Measurements from ENCODE around the gene P3H2.

P3H2 gene

GRCh38 chr3:189942948-189943347 is 177.7 kb downstream of the P3H2 start:
- TF ChIP-seq ZNF223 (tag by site-specific recombination; IDR thresholded peaks at IDR 0.05) (no peak), ZNF394 (tag by site-specific recombination; IDR thresholded peaks at IDR 0.05; ENCODE audit: borderline replicate concordance) (no peak), ZNF114 (tag by site-specific recombination; IDR thresholded peaks at IDR 0.05) (no peak), ZNF571 (tag by site-specific recombination; IDR thresholded peaks at IDR 0.05) (no peak), ZNF585B (tag by site-specific recombination; IDR thresholded peaks at IDR 0.05) (no peak), ZNF600 (tag by site-specific recombination; IDR thresholded peaks at IDR 0.05) (no peak), ZNF76 (tag by site-specific recombination; IDR thresholded peaks at IDR 0.05; ENCODE audit: borderline replicate concordance, low read depth) (no peak), ZNF677 (tag by site-specific recombination; IDR thresholded peaks at IDR 0.05) (no peak), ZNF2 (tag by site-specific recombination; IDR thresholded peaks at IDR 0.05) (no peak), PATZ1 (tag by site-specific recombination; IDR thresholded peaks at IDR 0.05) (no peak), ZNF274 (IDR thresholded peaks at IDR 0.05; ENCODE audit: low read length) (no peak), ZNF274 (tag by site-specific recombination; IDR thresholded peaks at IDR 0.05; ENCODE audit: borderline replicate concordance) (no peak), ZNF837 (tag by site-specific recombination; IDR thresholded peaks at IDR 0.05) (no peak), IKZF3 (tag by site-specific recombination; IDR thresholded peaks at IDR 0.05) (no peak), ZFHX2 (tag by site-specific recombination; conservative IDR thresholded peaks at IDR 0.05) (no peak)
- TF ChIP-seq, protein P1, sequence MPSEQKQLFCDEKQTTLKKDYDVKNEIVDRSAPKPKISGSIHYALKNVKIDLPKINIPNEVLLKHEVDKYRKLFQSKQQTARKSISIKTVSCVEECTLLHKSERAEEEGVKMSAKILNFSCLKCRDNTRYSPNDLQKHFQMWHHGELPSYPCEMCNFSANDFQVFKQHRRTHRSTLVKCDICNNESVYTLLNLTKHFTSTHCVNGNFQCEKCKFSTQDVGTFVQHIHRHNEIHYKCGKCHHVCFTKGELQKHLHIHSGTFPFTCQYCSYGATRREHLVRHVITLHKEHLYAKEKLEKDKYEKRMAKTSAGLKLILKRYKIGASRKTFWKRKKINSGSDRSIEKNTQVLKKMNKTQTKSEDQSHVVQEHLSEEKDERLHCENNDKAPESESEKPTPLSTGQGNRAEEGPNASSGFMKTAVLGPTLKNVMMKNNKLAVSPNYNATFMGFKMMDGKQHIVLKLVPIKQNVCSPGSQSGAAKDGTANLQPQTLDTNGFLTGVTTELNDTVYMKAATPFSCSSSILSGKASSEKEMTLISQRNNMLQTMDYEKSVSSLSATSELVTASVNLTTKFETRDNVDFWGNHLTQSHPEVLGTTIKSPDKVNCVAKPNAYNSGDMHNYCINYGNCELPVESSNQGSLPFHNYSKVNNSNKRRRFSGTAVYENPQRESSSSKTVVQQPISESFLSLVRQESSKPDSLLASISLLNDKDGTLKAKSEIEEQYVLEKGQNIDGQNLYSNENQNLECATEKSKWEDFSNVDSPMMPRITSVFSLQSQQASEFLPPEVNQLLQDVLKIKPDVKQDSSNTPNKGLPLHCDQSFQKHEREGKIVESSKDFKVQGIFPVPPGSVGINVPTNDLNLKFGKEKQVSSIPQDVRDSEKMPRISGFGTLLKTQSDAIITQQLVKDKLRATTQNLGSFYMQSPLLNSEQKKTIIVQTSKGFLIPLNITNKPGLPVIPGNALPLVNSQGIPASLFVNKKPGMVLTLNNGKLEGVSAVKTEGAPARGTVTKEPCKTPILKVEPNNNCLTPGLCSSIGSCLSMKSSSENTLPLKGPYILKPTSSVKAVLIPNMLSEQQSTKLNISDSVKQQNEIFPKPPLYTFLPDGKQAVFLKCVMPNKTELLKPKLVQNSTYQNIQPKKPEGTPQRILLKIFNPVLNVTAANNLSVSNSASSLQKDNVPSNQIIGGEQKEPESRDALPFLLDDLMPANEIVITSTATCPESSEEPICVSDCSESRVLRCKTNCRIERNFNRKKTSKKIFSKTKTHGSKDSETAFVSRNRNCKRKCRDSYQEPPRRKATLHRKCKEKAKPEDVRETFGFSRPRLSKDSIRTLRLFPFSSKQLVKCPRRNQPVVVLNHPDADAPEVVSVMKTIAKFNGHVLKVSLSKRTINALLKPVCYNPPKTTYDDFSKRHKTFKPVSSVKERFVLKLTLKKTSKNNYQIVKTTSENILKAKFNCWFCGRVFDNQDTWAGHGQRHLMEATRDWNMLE (tag by site-specific recombination; conservative IDR thresholded peaks at IDR 0.05; ENCODE audit: low read depth) = no peak
- TF ChIP-seq, protein P2, sequence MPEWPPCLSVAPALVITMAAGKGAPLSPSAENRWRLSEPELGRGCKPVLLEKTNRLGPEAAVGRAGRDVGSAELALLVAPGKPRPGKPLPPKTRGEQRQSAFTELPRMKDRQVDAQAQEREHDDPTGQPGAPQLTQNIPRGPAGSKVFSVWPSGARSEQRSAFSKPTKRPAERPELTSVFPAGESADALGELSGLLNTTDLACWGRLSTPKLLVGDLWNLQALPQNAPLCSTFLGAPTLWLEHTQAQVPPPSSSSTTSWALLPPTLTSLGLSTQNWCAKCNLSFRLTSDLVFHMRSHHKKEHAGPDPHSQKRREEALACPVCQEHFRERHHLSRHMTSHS (tag by site-specific recombination; IDR thresholded peaks at IDR 0.05) = no peak
- TF ChIP-seq, protein P3, sequence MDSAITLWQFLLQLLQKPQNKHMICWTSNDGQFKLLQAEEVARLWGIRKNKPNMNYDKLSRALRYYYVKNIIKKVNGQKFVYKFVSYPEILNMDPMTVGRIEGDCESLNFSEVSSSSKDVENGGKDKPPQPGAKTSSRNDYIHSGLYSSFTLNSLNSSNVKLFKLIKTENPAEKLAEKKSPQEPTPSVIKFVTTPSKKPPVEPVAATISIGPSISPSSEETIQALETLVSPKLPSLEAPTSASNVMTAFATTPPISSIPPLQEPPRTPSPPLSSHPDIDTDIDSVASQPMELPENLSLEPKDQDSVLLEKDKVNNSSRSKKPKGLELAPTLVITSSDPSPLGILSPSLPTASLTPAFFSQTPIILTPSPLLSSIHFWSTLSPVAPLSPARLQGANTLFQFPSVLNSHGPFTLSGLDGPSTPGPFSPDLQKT (IDR thresholded peaks at IDR 0.05; ENCODE audit: borderline replicate concordance, low read depth, low read length) = no peak
- TF ChIP-seq, protein P4, sequence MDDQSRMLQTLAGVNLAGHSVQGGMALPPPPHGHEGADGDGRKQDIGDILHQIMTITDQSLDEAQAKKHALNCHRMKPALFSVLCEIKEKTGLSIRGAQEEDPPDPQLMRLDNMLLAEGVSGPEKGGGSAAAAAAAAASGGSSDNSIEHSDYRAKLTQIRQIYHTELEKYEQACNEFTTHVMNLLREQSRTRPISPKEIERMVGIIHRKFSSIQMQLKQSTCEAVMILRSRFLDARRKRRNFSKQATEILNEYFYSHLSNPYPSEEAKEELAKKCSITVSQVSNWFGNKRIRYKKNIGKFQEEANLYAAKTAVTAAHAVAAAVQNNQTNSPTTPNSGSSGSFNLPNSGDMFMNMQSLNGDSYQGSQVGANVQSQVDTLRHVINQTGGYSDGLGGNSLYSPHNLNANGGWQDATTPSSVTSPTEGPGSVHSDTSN (CRISPR knock-in tag; IDR thresholded peaks at IDR 0.05) = no peak
- no peak overlapping the region for H3K4me3 ChIP-seq (ENCODE audit: low read depth, low read length)
- no peaks in the 10 kb centered on the region for H3K9me3 ChIP-seq (ENCODE audit: control insufficient read depth, insufficient read depth, low read depth, low read length)
- H3K36me3 ChIP-seq (ENCODE audit: control insufficient read depth in 2 of 2, insufficient read depth in 1 of 2, low read length in 2 of 2) = no peaks in the 10 kb centered on the region
- no peaks in the 10 kb centered on the region for H3K4me1 ChIP-seq (ENCODE audit: control insufficient read depth, insufficient read depth, low read length)
- ChIA-PET CTCF (interaction anchor here (0.9 kb wide), 1 partner anchor 15 kb away, joined by 3 read pairs; no protein-coding TSS in a partner anchor), POLR2A (no interaction called here)
- H3K27ac ChIP-seq (ENCODE audit: extremely low read depth, low read depth, low read length) = no peak overlapping the region
